ENCODE data around the gene SRL.

The SRL gene

DNA sequence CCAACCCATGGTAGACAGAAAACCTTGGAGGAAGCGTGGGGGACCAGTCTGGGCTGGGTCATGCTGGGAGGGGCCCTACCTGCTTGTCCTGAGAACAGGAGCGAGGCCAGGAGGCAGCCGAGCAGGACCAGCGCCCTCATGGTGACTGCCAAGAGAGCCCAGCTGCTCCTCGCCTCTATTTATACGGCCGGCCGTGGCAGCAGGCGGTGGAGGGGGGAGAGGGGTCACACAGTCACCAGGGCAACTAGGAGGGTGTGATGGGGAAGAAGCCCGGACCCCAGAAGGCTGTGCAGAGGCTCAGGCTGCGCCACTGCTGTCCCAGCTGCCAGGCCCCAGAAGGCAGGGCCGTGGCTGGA lies at the start of gene SRL:
SRL (minus strand) TSS at position 153 of the 356 bp plus-strand sequence; CDS start at position 140, 13 bp downstream.
- no peak for DNase-seq

DNA sequence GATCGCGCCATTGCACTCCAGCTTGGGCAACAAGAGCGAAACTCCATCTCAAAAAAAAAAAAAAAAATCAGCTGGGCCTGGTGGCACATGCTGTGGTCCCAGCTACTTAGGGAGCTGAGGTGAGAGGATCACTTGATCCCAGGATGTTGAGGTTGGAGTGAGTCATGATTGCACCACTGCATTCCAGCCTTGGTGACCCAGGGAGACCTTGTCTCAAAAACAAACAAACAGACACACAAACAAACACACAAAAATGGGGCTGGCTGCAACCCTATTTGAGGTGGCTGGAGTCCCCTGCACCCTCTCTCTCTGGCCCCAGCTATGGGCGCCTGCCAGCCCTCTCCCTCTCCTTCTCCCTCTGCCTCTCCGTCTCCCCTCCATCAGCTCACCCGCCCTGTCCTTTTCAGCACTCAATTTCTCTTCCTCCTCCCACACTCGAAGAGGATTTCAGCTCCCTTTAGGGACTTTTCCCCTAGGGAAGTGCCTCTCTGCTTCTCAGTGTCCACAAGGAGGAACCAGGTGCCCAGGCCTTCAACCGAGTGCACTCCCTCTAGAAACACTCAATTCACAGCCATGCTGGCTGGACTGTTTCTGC lies 48.5 kb upstream of the SRL start:
- DNase-seq, result no peak

DNA sequence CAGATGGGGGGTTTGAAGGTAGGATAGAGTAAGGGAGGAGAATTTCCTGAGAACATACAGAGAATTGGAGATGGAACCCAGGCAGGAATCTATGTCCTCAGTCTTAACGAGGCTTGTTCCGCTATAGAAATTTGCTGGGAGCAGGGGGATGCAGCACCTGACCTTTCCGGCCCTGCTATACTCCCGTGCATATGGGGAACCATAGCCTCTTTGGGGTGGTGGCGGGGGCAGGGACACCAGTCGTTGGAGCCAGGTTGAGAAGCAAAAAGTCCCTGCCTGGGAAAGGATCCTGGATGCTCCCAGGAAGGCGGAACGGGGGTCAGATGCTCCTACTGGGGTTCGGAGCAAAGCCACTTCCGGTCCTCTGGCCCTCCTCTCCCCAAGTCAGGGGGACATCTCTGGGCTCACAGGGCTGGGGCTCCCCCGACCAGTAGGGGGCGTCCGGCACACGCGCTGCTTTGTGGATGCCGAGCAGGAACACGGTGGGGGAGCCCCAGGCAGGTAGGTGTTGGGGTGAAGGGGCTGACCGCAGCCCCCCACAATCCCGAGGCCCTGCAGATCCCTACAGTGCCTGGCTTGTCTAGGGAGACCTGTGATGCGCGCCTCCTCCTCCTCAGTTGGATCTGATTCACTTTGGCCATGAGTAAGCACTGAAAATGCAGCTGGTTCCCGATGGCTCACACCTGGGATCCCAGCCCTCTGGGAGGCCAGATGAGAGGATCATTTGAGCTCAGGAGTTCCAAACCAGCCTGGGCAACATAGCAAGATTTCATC lies 46.5 kb upstream of the SRL start:
- peak; percentile 86 for DNase-seq

DNA sequence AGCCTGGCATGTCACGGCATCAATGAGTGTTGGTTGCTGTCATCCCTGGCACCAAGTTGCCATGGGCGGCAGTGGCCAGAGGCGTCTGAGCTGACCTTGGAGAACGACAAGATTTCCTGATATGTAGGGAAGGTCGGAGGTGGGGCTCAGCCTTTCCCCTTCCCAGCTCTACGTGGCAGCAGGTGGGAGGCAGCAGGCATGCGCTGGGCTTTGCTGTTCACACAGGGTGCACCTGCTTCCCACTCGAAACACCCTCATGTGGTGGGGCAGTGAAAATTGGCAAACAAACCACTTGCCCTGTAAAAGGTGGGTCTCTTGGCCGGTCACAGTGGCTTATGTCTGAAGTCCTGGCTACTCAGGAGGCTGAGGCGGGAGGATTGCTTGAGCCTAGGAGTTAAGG lies 43.3 kb upstream of the SRL start:
- no peak for DNase-seq

DNA sequence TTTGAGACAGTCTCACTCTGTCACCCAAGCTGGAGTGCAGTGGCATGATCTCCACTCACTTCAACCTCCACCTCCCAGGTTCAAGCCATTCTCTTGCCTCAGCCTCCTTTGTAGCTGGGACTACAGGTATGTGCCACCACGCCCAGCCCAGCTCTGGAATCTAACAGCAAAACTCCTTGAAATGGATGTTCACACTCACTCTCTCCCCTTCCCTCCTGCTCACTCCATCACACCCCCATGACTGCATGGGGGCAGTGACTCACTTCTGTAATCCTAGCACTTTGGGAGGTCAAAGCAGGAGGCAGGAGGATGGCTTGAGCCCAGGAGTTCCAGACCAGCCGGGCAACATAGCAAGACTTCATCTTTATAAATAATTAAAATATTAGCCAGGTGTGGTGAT lies 42.1 kb upstream of the SRL start:
- DNase-seq, result no peak

DNA sequence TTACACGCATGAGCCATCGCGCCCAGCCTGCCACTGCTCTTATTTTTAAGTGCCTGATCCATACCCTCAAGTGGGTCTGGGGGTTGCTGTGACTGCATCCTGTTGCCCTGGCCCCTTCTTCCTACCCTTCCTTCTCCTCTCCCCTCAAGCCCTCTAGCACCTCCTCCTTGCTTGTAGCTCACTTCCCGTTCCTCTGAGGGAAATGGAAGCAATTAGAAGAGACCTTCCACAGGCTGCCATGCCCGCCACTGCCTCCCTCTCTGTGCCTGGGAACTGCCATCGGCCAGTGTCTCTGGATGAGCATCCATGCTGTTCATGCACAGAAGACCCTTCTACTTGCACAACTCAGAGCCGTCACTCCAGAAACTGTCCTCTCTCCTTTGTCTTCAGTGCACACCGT lies 41.6 kb upstream of the SRL start:
- no peak for DNase-seq

DNA sequence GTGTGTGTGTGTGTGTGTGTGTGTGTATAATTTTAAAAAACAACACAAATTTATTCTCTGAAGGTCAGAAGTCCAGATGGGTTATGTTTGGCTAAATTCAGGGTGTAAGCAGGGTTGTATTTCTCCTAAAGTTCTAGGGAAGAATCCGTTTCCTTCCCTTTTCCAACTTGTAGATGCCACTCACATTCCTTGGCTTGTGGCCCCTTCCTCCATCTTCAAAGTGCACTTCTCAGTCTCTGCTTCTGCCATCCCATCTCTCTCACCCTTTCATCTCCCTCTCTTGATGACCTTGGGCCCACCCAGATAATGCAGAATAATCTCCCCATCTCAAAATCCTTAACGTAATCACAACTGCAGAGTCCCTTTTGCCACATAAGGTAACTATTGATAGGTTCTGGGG lies 38.7 kb upstream of the SRL start:
- DNase-seq, result no peak

DNA sequence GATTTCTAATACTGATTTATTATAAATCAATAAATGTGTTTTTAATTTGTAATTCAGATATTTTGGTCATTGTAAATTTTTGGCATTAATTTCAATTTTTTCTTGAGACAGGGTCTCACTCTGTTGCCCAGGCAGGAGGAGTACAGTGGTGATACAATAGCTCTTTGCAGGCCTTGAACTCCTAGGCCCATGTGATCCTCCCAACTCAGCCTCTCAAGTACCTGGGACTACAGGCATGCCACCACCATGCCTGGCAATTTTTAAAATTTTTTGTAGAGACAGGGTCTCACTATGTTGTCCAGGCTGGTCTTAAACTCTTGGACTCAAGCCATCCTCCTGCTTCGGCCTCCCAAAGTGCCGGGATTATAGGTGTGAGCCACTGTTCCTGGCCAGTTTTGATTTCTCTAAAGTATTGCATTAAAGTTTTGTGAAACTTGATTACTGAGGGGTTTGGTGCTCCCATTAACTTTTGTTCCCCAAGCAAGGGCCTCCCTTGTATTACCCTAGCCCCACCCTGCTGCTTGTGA lies 36.2 kb upstream of the SRL start:
- no peak for DNase-seq

DNA sequence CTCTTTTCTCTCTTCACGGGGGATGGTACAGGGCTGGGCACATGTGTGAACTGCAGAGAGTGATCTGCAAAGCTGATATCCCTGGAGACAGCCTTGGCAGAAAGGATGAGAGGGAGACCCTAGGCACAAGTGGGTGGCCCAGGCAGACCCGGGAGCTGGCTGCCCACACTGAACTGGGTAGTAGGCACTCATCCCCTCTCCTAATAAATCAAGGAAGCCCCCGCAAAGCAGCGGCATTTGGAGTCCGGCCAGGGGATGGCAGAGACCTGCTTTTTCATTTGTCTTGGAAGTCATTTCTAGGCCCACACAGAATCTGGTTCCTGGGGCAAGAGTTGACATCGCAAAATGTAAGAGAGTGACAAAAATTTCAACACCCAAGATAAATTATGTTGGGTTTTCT lies 34.0 kb upstream of the SRL start:
- no peak for DNase-seq

DNA sequence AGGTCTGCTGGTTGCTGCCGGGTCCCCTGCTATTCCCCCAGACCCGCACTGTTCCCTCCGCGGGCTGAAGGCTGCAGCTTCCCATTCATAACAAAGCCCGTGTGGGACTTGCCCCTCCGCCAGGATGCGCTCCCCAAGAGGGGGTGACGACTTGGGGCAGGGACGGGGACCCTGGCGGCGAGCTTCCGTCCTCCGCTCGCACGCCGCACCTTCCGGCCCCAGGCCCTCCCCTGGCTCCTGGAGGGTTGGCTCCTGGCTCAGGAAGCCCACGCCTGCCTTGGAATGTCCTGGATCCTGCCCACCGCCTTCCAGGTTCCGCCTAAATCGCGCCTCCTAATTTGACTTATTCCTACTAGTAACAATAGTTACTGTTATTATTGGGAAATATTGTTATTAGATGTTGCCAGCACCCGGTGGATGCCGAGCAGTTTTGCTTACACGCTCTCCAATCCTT lies 32.0 kb upstream of the SRL start:
- peak; percentile 72 for DNase-seq

DNA sequence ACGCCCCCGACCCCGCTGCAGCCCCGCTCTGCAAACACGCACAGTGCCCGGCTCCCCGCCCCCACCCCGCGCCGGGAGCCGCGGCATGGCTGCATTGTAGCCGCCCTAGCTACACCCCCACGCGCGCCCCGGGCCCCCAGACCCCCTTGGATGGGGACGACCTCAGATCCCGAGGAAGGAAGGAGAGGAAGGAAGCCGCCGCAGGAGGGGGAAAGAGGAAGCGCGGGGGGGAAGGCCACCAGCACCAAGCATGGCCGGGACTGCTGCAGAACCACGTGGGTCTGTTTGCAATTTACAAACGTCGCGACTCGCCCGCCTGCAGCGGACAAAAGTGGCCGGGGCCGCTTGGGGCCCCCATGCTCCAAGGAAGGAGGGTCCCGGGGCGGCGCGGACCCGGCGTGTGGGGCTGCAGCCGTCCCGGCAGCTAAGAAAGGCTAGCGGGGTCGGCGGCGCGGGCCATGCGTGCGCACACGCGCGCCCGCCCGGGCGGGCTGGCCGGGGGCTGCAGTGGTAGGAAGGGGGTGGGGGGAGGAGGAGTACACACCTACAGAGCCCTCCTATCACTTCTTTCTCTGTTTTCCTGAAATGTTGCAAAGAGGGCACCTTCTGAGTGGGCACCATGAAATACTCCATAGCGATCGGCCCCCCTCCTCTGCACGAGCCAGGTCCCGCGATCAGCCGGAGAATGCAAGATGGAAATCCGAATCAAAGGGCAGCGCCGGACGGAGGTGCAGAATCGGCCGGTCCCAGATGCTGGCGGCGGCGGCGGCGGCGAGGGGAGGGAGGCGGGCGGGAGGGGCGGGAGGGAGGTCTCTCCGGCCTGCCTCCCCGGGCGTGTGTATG lies 30.5 kb upstream of the SRL start:
- no peak for DNase-seq

DNA sequence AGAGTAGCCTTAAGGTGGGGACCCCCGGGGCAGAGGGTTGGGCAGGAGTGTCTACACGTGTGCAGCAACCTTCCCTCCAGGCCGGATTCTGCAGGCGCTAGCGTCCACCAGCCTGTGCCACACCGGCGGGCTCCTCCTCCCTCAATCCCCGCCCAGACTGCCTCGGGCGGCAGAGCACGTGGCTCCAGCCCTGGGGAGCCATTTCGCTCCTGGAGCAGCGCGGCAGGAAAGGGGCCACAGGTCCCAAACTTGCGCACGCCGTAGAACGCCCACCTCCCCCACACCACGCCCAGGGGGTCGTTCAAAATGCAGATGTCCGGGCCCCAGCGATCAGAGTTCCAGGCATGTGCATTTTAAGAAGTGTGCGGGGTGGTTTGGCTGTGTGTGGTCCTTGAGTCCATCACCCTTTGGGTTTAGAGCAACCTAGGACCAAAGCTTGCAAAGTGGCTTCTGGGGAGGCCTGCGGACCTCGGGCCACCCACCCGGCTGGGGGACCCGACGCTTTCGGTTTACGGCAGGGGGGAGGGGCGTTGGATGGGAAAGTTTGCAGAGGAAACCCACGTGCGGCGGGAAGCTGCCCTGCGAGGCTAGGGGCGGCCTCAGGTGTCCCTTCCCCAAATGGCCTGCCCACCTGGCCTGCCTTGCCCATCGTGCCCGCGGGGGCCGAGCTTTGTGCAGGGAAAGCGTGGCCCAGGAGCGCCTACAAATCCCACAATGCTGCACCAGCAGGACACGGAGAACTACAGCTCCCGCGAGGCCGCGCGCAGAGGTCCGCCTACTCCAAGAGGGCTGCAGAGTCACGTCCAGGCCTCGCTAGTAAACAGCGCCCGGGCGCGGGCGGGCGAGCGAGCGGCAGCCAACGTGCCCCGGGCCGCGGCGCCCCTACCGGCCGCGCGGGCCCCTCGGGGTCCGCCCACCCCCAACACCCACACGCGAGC lies 29.6 kb upstream of the SRL start:
- peak; percentile 94 for DNase-seq

DNA sequence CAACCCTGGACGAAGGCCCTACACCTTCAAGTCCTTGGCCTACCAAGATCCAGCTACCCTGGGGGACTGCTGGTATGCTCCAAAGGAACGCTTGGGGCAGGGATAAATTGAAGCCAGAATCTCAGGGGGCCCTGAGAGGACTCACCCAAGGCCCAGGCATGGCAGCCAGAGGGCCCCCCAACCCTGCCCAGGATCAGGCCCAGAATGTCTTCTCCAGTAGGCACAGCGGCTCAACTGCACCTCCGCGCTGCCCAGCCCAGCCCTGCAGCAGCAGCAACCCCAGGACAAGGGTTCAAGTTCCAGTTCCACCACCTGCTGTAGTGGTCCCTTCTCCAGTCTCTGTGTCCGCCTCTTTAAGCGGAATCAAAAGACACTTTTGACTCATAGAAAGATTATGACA lies 28.7 kb upstream of the SRL start:
- no peak for DNase-seq

DNA sequence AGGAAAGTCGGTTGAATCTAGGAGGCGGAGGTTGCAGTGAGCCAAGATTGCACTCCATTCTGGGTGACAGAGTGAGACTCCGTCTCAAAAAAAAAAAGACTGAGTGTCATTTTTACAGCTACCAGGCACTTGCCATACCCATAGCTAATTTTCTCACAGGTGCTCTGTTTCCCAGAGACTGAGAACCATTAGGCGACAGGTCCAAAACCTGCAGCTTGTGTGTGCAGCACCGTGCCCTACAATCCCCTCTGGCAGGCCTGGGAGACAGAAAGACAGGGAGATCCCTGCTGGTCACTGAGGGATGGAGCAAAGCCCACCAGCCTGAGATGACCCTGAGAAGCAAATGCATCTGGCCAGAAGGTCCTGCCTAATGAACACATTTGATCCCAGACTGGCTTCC lies 28.2 kb upstream of the SRL start:
- DNase-seq, result no peak

DNA sequence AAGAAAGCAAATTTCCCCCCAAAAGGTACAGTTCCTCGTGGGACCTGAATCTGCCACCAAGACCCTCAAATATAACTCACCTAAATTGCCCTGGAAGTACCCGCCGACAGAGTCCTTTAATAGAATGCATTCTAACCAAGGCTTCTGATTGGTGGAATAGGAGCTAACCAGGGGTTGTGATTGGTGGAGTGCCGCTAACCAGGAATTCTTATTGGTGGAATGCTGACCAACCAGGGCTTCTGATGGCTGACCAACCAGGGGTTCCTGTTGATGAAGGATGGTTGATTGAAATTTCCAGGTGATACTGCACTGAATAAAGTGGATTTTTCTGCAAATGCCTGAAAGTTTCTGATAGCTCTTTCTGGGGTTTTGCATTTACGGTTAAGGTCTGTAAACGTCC lies 24.5 kb upstream of the SRL start:
- peak; percentile 24 for DNase-seq

DNA sequence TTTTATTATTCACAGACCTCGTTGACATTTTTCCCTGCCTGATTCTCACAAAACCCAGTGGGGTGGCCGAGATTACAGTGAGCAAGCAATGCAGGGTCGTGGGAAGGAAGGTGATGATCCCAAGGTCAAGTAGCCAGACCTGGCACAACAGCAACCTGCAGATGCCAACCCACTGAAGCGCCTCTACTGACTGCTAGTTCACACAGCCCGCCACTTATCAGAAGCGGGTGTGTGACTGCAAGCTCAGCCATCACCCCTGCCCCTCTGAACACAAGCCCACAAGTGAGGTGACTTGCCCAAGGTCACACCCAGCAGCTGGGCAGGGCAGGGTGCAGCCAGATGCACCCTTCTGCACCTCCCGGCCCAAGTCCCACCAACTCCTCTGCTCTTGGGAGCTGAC lies 23.8 kb upstream of the SRL start:
- DNase-seq, result no peak

DNA sequence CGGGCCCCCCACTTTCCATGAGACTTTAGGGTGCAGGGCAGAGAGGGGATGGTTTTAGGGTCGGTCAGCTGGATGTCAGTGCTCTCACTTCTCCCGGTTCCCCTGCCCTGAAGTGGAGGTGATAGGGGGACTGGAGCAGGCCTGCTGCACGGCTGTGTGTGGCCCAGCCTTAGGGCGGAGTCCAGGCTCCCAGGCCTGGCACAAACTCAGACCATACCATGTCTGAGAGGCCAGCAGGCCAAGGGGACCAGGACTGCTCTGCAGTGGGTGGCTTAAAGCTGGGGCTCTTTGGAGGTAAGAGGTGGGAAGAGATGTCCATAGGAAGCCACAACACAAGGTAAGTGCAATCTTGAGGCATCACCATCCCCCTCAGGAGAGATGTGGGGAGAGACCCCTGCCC lies 22.7 kb upstream of the SRL start:
- no peak for DNase-seq

DNA sequence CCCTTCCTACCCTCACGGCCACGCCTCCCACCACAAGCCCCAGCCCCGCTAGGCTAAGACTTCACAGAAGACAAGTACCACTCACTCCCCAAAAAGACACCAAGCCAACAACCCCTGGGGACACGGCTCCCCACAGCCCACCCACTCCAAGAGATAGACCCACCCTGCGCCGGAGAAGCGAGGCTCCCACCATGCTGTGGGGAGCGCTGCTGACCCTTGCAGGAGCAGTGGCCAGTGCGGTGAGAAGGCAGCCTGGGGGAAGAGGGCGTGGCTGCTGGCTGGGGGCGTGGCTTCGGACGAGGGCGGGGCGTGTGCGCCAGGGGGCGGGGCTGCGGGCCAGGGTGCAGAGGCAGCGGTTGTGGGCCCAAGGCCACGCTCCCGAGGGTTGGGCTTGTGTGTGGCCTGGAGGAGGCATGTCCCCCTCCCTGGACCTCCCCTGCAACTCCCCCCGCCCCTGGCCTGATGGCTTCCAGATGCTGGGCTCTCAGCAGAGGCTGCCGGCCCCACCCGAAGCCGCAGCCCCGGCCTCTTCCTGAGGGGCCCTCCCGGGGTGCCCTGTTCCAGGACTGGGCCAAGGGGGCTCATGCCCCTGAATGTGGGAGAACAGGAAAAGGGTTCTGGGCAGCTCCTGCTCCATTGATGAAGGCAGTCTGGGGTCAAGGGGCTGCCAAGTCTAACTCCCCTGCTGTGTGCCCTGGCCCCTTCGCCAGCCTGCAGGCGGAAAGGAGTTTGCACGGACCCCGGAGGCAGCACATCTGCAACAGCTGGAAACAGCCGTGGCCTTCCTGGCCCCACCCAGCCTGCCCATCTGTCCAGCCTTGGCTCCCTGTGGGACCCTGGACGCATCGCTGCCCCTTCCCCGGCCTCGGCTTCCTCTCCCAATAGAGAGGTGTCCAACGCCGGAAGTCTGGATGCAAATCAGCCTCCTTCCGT lies 21.9 kb upstream of the SRL start:
- peak; percentile 26 for DNase-seq

DNA sequence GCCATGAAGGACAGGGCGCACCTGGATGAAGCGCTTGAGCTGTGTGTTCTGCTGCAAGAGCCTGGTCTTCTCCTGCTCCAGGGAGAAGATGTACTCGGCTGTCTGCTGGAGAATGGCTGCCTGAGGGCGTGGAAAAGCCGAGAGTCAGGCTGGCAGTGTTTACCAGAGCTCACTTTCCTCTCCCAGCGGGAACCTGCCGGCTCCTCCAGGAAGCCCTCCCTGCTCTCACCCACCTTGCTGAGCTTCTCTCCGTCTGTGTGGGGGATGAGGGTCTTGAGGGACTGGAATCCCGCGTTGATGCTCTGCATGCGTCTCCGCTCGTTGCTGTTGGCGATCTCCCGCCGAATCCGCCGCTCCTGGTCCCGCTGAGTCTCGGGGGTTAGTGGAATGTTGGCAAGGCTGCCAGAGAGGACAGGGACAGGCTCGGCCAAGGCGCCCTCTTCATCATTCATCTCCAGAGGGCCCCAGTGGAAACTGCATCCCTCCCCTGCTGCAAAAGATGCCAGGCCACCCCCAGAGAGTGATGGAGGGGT lies 20.5 kb upstream of the SRL start:
- no peak for DNase-seq

DNA sequence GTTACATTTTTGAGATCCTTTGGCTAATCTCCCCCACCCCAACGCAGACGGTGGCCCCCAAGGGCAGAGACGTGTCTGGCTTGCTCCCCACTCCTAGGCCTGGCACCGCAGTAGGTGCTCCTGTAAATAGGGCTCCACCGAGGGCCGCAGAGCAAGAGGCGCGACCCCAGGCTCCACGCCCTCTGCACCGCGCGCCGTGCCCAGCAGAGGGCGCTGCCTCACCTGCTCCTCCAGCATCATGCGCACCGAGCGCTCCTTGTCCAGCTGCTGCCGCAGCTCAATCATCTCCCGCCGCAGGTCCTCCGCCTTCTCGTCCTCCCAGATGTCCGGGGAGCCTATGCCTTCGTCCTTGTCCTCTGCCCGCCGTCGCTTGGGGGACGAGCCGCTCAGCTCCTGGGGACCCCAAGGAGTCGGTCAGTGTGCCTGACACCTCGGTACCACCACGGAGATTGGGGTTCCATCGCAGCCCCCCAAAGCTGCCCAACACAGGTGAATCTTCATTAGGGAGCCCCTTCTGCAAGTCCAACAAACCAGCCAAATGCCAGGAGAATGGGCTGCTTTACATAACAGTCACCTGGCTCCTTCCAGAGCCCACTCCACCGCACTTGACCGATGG lies 19.8 kb upstream of the SRL start:
- DNase-seq, result peak; percentile 71

DNA sequence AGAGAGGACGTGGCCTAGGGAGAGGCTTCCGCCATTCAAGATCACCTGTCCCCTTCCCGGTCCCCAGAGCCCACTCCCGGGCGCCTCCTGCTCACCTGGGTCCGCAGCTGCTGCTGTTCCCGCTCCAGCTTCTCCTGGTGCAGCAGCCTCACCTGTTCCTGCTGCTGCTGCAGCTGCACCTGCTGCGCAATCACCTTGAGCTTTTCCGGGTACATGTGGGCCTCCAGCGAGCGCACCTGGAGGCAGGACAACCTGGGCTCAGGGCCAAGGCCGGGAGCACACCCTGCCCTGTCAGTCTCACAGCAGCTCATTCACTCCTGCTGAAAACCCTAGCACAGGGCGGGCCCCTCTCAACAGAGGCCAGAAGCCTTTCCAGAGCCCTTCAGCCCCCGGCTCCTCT lies 18.5 kb upstream of the SRL start:
- DNase-seq, result no peak

Data from activated CD4-positive, alpha-beta T cell treated with anti-CD3 and anti-CD28 coated beads for 48 hours (primary cell).